SK-N-SH (cell line): ENCODE measurements around the gene HSF4. TPM values are rescaled to one million over a fixed set of nuclear protein-coding genes. Genes with fewer than 3 reads are reported as not detected.

Source experiments
- CTCF ChIA-PET: fragments of 300-600, 350-600 bp; formaldehyde crosslinking; extraction: SDS; loops from one replicate; lab custom pipeline; 2021; lab: Yijun Ruan, JAX
- POLR2A ChIA-PET: fragments of 350-600 bp; sonication (Branson Sonifier 250); formaldehyde crosslinking; extraction: SDS; loops from one replicate; lab custom pipeline; 2020; ENCODE audit warnings: antibody characterized with exemption, inconsistent platforms; lab: Yijun Ruan, JAX
- DNase-seq: peaks from one replicate; pipeline ENCODE4 v3.0.0; 2012
- H2AFZ ChIP-seq: fragments of 200-600 bp; sonication (generic); 2 replicates; pipeline ENCODE4 v1.8.1; 2016; ENCODE audit warnings: antibody characterized with exemption, mild to moderate bottlenecking, low read depth
- H3F3A ChIP-seq: fragments of 200-600 bp; sonication (generic); replicated peaks from 2 replicates; pipeline ENCODE3; 2016; ENCODE audit warnings: antibody characterized with exemption, mild to moderate bottlenecking; ENCODE audit not compliant: insufficient read depth
- H3K27ac ChIP-seq, 2 experiments: fragments of 200-500 bp in 1 of 2; fragments of 200-600 bp in 1 of 2; sonication (Bioruptor generic) in 1 of 2; sonication (generic), shearing (Covaris generic) in 1 of 2; 2 replicates each; pipeline versions ENCODE4 v1.5.1 to v1.6.1; 2014 to 2016; ENCODE audit warnings: low read depth in 2 of 2, inconsistent platforms in 1 of 2, low read length in 1 of 2, mild to moderate bottlenecking in 1 of 2, mixed read lengths in 1 of 2
- H3K27me3 ChIP-seq: fragments of 200-600 bp; sonication (generic), shearing (Covaris generic); 2 replicates; pipeline ENCODE4 v1.6.1; 2016; ENCODE audit warnings: mixed run types; ENCODE audit not compliant: insufficient read depth
- H3K36me3 ChIP-seq, 2 experiments: fragments of 200-500 bp in 1 of 2; fragments of 200-600 bp in 1 of 2; sonication (Bioruptor generic) in 1 of 2; sonication (generic) in 1 of 2; replicated peaks in 1 of 2; 2 replicates each; pipeline versions ENCODE3 to v1.5.1; 2014 to 2016; ENCODE audit warnings: low read length in 1 of 2, mild to moderate bottlenecking in 1 of 2; ENCODE audit not compliant: insufficient read depth in 2 of 2, control insufficient read depth in 1 of 2
- H3K4me1 ChIP-seq, 2 experiments: fragments of 200-500 bp in 1 of 2; fragments of 200-600 bp in 1 of 2; sonication (Bioruptor generic) in 1 of 2; sonication (generic), shearing (Covaris generic) in 1 of 2; 2 replicates each; pipeline versions ENCODE4 v1.5.1 to v1.6.1; 2014 to 2016; ENCODE audit warnings: low read depth in 1 of 2, low read length in 1 of 2, mixed run types in 1 of 2; ENCODE audit not compliant: insufficient read depth in 2 of 2, control insufficient read depth in 1 of 2
- H3K4me2 ChIP-seq: fragments of 200-600 bp; sonication (generic), shearing (Covaris generic); 2 replicates; pipeline ENCODE4 v1.6.1; 2017; ENCODE audit warnings: mixed run types
- H3K4me3 ChIP-seq, 2 experiments: fragments of 200-500 bp in 1 of 2; fragments of 200-600 bp in 1 of 2; sonication (Bioruptor generic) in 1 of 2; sonication (generic), shearing (Covaris generic) in 1 of 2; 2 replicates each; pipeline versions ENCODE4 v1.5.1 to v1.8.1; 2014 to 2016; ENCODE audit warnings: low read depth in 2 of 2, inconsistent platforms in 1 of 2, low read length in 1 of 2, mild to moderate bottlenecking in 1 of 2, mixed read lengths in 1 of 2, moderate library complexity in 1 of 2
- H3K79me2 ChIP-seq: fragments of 200-600 bp; sonication (generic); 2 replicates; pipeline ENCODE4 v1.8.1; 2017; ENCODE audit warnings: mild to moderate bottlenecking; ENCODE audit not compliant: insufficient read depth
- H3K9ac ChIP-seq: fragments of 200-600 bp; sonication (generic); 2 replicates; pipeline ENCODE4 v1.6.1; 2017; ENCODE audit warnings: mixed run types
- H3K9me2 ChIP-seq: fragments of 200-600 bp; sonication (generic); 2 replicates; pipeline ENCODE4 v1.6.1; 2017; ENCODE audit warnings: mixed run types
- H3K9me3 ChIP-seq: fragments of 200-600 bp; sonication (generic); 2 replicates; pipeline ENCODE4 v1.6.1; 2017; ENCODE audit warnings: mixed run types, mild to moderate bottlenecking, moderate library complexity
- H4K20me1 ChIP-seq: fragments of 200-600 bp; sonication (generic); 2 replicates; pipeline ENCODE4 v1.6.1; 2017; ENCODE audit warnings: mild to moderate bottlenecking, mixed run types; ENCODE audit not compliant: insufficient read depth
- CHD2 ChIP-seq: fragments of 150-350 bp; IDR thresholded peaks from 2 replicates; pipeline ENCODE4 v1.6.1; 2018; ENCODE audit warnings: low read length; ENCODE audit not compliant: partially characterized antibody
- CTCF ChIP-seq: fragments of 200-600 bp; sonication (generic); IDR thresholded peaks from 2 replicates; pipeline ENCODE4 v1.6.1; 2017; ENCODE audit warnings: antibody characterized with exemption, mild to moderate bottlenecking, moderate library complexity
- EZH2phosphoT487 ChIP-seq: fragments of 200-600 bp; sonication (generic); IDR thresholded peaks from 2 replicates; pipeline ENCODE4 v1.6.1; 2017; ENCODE audit warnings: low read depth, mixed run types, mild to moderate bottlenecking, antibody characterized with exemption, moderate library complexity, borderline replicate concordance
- GATA2 ChIP-seq: sonication (generic); formaldehyde crosslinking; IDR thresholded peaks from 2 replicates; pipeline ENCODE4 v1.5.0; 2020; ENCODE audit warnings: mild to moderate bottlenecking, missing genetic modification reagents
- IRF3 ChIP-seq: fragments of 150-350 bp; IDR thresholded peaks from 2 replicates; pipeline ENCODE4 v1.6.1; 2016; ENCODE audit warnings: mild to moderate bottlenecking, low read depth, low read length
- JUND ChIP-seq: IDR thresholded peaks from 2 replicates; pipeline ENCODE4 v1.4.0; 2012
- MEF2A ChIP-seq: IDR thresholded peaks from 2 replicates; pipeline ENCODE4 v1.4.0; 2012; ENCODE audit warnings: low read depth, borderline replicate concordance
- NRF1 ChIP-seq: IDR thresholded peaks from 2 replicates; pipeline ENCODE4 v1.6.1; 2012; ENCODE audit warnings: low read depth, mild to moderate bottlenecking, low read length
- PBX3 ChIP-seq: IDR thresholded peaks from 2 replicates; pipeline ENCODE4; 2012
- POLR2AphosphoS5 ChIP-seq: IDR thresholded peaks from 2 replicates; pipeline ENCODE4 v1.6.1; 2012; ENCODE audit warnings: low read depth, low read length
- RAD21 ChIP-seq: IDR thresholded peaks from 2 replicates; pipeline ENCODE4 v1.6.1; 2012; ENCODE audit warnings: mild to moderate bottlenecking, low read length
- RCOR1 ChIP-seq: fragments of 150-350 bp; IDR thresholded peaks from 2 replicates; pipeline ENCODE4 v1.6.1; 2017; ENCODE audit warnings: antibody characterized with exemption, low read length
- RXRA ChIP-seq: IDR thresholded peaks from 2 replicates; pipeline ENCODE4 v1.4.0; 2012; ENCODE audit warnings: low read depth, mild to moderate bottlenecking, borderline replicate concordance
- TAF1 ChIP-seq: IDR thresholded peaks from 2 replicates; pipeline ENCODE4 v1.6.1; 2012; ENCODE audit warnings: low read depth, mild to moderate bottlenecking, low read length, moderate library complexity, borderline replicate concordance
- USF2 ChIP-seq: fragments of 150-350 bp; IDR thresholded peaks from 2 replicates; pipeline ENCODE4 v1.6.1; 2017; ENCODE audit warnings: antibody characterized with exemption, low read length, low read depth, borderline replicate concordance
- ZBTB33 ChIP-seq: IDR thresholded peaks from 2 replicates; pipeline ENCODE4 v1.4.0; 2012; ENCODE audit warnings: low read depth, borderline replicate concordance
- WGBS: methylation state at CpG from one replicate; pipeline ENCODE4 v1.1.6; 2017; ENCODE audit warnings: low lambda C conversion rate; 5-methylcytosine and 5-hydroxymethylcytosine counted together
- polyA plus RNA-seq, 3 experiments: library from polyadenylated mRNA; depleted of rRNA; stranded (reverse); fragments of >200 nt; gene quantifications; 2 replicates each; pipeline ENCODE4 v1.2.3, GENCODE V29; 2012
- TF ChIP-seq, protein P1 (sequence below): IDR thresholded peaks from 2 replicates; pipeline ENCODE4 v1.4.0; 2012; ENCODE audit warnings: low read depth

HSF4 gene
- polyA plus RNA-seq, 1 of the 3 experiments (the other 2 are of a cell fraction): 33.4 TPM

- H3K79me2 ChIP-seq: 0 out of 2 replicates have a peak, but pooled peaks cover 2% of the 10 kb centered on the region
- CTCF ChIA-PET: interaction anchor here (0.9 to 2.8 kb wide), 6 partner anchors 9 to 143 kb away, joined by 3 to 11 read pairs (median 6); no protein-coding TSS in a partner anchor
- no peak overlapping the region for H3K27ac ChIP-seq
- H3K9me3 ChIP-seq: no peaks in the 10 kb centered on the region
- no peak for DNase-seq
- H3K4me2 ChIP-seq: no peak overlapping the region
- no peaks in the 10 kb centered on the region for H3F3A ChIP-seq
- H2AFZ ChIP-seq: no peak overlapping the region
- TF ChIP-seq MEF2A (no peak), PBX3 (no peak)
- no peaks in the 10 kb centered on the region for H3K27me3 ChIP-seq
- 97% methylated on average over 3 of the region's 3 CpGs for WGBS
- H3K4me3 ChIP-seq: no peak overlapping the region
- H3K36me3 ChIP-seq: peaks cover 34 to 40% of the 10 kb centered on the region in 2 experiments
- POLR2A ChIA-PET: no interaction called here
- H3K9ac ChIP-seq: no peak overlapping the region
- H4K20me1 ChIP-seq: no peaks in the 10 kb centered on the region
- no peaks in the 10 kb centered on the region for H3K9me2 ChIP-seq
- no peaks in the 10 kb centered on the region for H3K4me1 ChIP-seq
These were observed 35.7 kb upstream of the HSF4 start for GRCh38 chr16:67128887-67129286.

GRCh38 chr16:67129422-67129821 lies 35.1 kb upstream of the HSF4 start:
- 0 out of 2 replicates have a peak, but pooled peaks cover 2% of the 10 kb centered on the region for H3K79me2 ChIP-seq
- ChIA-PET CTCF (interaction anchor here (0.6 to 2.8 kb wide), 6 partner anchors 9 to 197 kb away, joined by 3 to 11 read pairs (median 6); no protein-coding TSS in a partner anchor), POLR2A (no interaction called here)
- WGBS: 95% methylated on average over 2 of the region's 3 CpGs
- no peaks in the 10 kb centered on the region for H3K4me1 ChIP-seq
- H3K4me3 ChIP-seq: no peak overlapping the region
- H3K9me3 ChIP-seq: no peaks in the 10 kb centered on the region
- H3K9me2 ChIP-seq: no peaks in the 10 kb centered on the region
- H3K27ac ChIP-seq: no peak overlapping the region
- TF ChIP-seq ZBTB33 (no peak), USF2 (no peak), JUND (no peak), MEF2A (no peak), IRF3 (no peak), NRF1 (no peak), EZH2phosphoT487 (no peak), PBX3 (no peak), RAD21 (no peak), POLR2AphosphoS5 (no peak), TAF1 (no peak), GATA2 (CRISPR knock-in tag) (no peak), CTCF (no peak), RXRA (no peak), CHD2 (no peak), RCOR1 (no peak)
- TF ChIP-seq, protein P1, sequence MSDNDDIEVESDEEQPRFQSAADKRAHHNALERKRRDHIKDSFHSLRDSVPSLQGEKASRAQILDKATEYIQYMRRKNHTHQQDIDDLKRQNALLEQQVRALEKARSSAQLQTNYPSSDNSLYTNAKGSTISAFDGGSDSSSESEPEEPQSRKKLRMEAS: no peak
- no peak overlapping the region for H2AFZ ChIP-seq
- H4K20me1 ChIP-seq: no peaks in the 10 kb centered on the region
- DNase-seq: no peak
- no peaks in the 10 kb centered on the region for H3K27me3 ChIP-seq
- H3F3A ChIP-seq: no peaks in the 10 kb centered on the region
- peaks cover 32 to 42% of the 10 kb centered on the region in 2 experiments for H3K36me3 ChIP-seq
- H3K4me2 ChIP-seq: no peak overlapping the region
- no peak overlapping the region for H3K9ac ChIP-seq
